ENCODE measurements around the gene OR52N2.

Gene OR52N2

DNA sequence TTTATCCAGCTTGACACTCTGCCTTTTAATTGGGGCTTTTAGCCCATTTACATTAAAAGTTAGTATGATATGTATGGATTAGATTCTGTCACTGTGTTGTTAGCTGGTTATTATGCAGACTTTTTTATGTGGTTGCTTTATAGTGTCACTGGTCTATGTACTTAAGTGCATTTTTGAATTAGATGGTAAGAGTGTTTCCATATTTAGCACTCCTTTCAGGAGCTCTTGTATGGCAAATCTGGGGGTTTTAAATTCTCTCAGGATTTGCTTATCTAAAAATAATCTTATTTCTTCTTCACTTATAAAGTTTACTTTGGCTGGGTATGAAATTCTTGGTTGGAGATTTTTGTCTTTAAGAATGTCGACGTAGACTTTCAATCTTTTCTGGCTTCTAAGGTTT lies 29.0 kb downstream of the OR52N2 start:
- no peak overlapping the region for H3K27ac ChIP-seq
- TF ChIP-seq ZFX (IDR thresholded peaks at IDR 0.05; ENCODE audit: borderline replicate concordance) (no peak), CTCF (IDR thresholded peaks at IDR 0.05) (no peak)

DNA sequence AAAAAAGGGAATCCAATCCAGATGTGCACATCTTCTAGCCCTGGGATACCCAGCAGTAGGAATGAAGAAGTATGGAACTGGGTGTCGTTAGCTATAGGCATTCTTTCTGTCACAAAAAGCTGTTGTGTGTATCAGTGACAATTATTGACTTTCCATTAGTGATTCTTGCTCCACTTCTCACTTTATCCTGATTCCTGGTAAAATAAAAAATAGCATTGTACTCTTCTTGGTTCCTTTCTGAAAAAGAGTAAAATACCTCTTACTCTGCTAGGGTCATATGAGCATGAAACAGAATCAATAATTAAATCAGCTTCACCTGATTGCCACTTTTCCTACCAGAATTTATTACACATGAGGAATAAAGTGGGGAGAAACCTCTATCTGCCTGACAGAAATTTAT lies 33.1 kb downstream of the OR52N2 start, which contains the start of gene OR52E6:
OR52E6 (minus strand) TSS at position 101 of the 400 bp plus-strand sequence; CDS start at position 101, 0 bp downstream.
- no peak within 1 kb of the TSS for H3K27ac ChIP-seq
- TF ChIP-seq CTCF (IDR thresholded peaks at IDR 0.05) (no peak), ZFX (IDR thresholded peaks at IDR 0.05; ENCODE audit: borderline replicate concordance) (no peak)

DNA sequence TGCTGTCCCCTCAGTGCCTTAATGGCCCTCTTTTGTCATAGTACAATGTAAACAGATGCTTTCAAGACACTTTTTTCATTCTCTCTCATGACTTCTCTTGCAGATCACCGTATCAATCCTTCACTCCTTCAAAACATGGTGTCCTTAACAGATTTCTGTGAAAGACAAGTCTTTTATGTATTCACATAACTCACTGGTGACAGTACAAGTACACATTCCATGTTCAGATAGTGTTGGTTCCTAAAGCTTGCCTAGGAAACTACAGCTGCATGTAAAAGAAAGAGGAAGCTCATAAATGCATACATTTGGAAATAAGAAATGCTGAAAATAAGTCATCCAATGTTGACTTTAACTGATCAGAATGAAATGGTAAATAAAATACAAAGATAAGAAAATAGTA lies 38.0 kb downstream of the OR52N2 start:
- H3K27ac ChIP-seq: no peak overlapping the region
- no peak for TF ChIP-seq CTCF (IDR thresholded peaks at IDR 0.05)
- no peak for TF ChIP-seq ZFX (IDR thresholded peaks at IDR 0.05; ENCODE audit: borderline replicate concordance)

DNA sequence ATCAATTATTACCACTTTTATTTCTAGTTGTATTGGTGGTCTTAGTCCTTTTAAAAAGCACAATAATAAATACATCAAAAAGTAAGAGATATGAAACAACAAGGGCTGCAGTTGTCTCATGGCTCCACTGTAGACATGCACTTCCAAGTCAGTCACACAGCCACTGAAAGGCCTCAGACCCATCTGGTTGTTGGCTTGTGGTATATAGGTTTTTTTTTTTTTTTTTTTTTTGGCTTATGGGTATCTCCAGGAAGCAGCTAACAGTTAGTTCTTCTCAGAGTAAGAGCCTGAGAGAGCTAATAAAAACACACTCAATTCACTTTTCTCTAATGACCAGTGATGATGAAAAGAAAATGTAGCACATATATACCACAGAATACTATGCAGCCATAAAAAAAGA lies 39.0 kb downstream of the OR52N2 start:
- TF ChIP-seq ZFX (IDR thresholded peaks at IDR 0.05; ENCODE audit: borderline replicate concordance): no peak
- TF ChIP-seq CTCF (IDR thresholded peaks at IDR 0.05): no peak
- H3K27ac ChIP-seq: no peak overlapping the region

GRCh38 chr11:5851002-5851401 lies 42.3 kb downstream of the OR52N2 start:
- H3K27ac ChIP-seq: no peak overlapping the region
- no peak for TF ChIP-seq CTCF (IDR thresholded peaks at IDR 0.05)
- TF ChIP-seq ZFX (IDR thresholded peaks at IDR 0.05; ENCODE audit: borderline replicate concordance): no peak

DNA sequence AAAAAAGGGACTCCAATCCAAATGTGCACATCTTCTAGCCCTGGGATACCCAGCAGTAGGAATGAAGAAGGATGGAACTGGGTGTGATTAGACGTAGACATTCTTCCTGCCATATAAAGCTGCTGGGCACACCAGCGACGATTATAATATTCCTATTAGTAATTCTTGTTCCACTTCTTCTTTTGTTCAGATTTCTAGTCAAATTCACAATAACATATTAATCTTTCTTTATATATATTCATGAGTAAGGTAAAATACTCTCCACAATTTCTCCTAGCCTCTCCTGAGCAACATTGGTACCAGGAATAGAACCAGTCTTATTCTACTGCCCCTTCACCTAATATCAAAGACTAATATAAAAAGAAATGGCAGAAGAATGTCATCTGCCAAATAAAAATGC lies 48.9 kb downstream of the OR52N2 start, which contains the start of gene OR52E8:
OR52E8 (minus strand) TSS at position 101 of the 400 bp plus-strand sequence; CDS start at position 101, 0 bp downstream.
- TF ChIP-seq ZFX (IDR thresholded peaks at IDR 0.05; ENCODE audit: borderline replicate concordance) (no peak), CTCF (IDR thresholded peaks at IDR 0.05) (no peak)
- no peak within 1 kb of the TSS for H3K27ac ChIP-seq

DNA sequence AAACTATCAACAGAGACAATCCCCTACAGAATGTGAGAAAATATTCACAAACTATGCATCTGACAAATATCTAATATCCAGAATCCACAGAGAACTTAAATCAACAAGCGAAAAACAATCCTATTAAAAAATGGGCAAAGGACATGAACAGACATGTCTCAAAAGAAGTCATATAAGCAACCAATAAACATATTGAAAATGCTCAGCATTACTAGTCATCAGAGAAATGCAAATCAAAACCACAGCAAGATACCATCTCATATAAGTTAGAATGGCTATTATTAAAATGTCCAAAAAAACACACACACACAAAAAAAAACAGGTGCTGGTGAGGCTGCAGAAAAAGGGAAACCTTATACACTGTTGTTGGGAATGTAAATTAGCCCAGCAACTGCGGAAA lies 57.1 kb downstream of the OR52N2 start:
- TF ChIP-seq CTCF (IDR thresholded peaks at IDR 0.05) (no peak), ZFX (IDR thresholded peaks at IDR 0.05; ENCODE audit: borderline replicate concordance) (no peak)
- H3K27ac ChIP-seq: no peak overlapping the region

All from 22Rv1 (cell line).